Mucosa of descending colon (tissue), 3 donors: ENCODE results near the gene CYB5B. TPM values are rescaled to one million over a fixed set of nuclear protein-coding genes. Genes with fewer than 3 reads are reported as not detected.
A peak's percentile ranks its signal among the peaks of the same experiment; 100 is the strongest.

Experiments
- ATAC-seq: fragments of 200-7000 bp; cut with Tn5 transposase; one replicate; pipeline ENCODE4 v1.9.1; 2020; ENCODE audit warnings: mild to moderate bottlenecking, moderate library complexity
- DNase-seq, 3 donors: peaks; one replicate each; pipeline ENCODE4 v3.0.0-alpha.2; 2020
- H3K36me3 ChIP-seq: fragments of 200-600 bp; one replicate; pipeline ENCODE4 v1.8.0; 2021; ENCODE audit warnings: low read depth, mild to moderate bottlenecking
- H3K4me1 ChIP-seq: fragments of 200-600 bp; one replicate; pipeline ENCODE4 v1.8.0; 2021; ENCODE audit warnings: low read depth, mild to moderate bottlenecking
- H3K4me3 ChIP-seq: fragments of 200-600 bp; one replicate; pipeline ENCODE4 v1.8.0; 2021; ENCODE audit warnings: mild to moderate bottlenecking
- H3K9me3 ChIP-seq: fragments of 200-600 bp; one replicate; pipeline ENCODE4 v1.8.0; 2021; ENCODE audit warnings: mild to moderate bottlenecking
- intact Hi-C, 2 donors: fragments of 100-400 bp; cut with DNase I in 1 of 2; cut with micrococcal nuclease in 1 of 2; formaldehyde crosslinking; loops; one replicate each; pipeline versions ENCODE4 v1.11.0 to v1.11.1; 2022; cut with DNase I, micrococcal nuclease
- total RNA-seq, 3 donors: library from RNA; stranded (reverse); fragmentation: NEBNext Ultra II Directional in 2 of 3; extraction: Animal tissue kit (Norgen Biotek cat#: 25700) in 2 of 3; gene quantifications; one replicate each; pipeline versions ENCODE4 v1.2.1 to v1.2.4, GENCODE V29; 2021 to 2023
- TF ChIP-seq, protein P1 (sequence below): fragments of 200-600 bp; IDR thresholded peaks from one replicate; pipeline ENCODE4 v1.8.0; 2022; ENCODE audit warnings: antibody characterized with exemption, mild to moderate bottlenecking
- donor health status: DM: no; HTN: no; CAD: no; lungs with moderate emphysema.
- donor health status: DM: no; HTN: no; CAD: no.
- donor health status: DM: no; HTN: yes; CAD: no.

CYB5B gene
- total RNA-seq, 3 donors from 2014 or later, result 121 to 187 (median 159) TPM

DNA sequence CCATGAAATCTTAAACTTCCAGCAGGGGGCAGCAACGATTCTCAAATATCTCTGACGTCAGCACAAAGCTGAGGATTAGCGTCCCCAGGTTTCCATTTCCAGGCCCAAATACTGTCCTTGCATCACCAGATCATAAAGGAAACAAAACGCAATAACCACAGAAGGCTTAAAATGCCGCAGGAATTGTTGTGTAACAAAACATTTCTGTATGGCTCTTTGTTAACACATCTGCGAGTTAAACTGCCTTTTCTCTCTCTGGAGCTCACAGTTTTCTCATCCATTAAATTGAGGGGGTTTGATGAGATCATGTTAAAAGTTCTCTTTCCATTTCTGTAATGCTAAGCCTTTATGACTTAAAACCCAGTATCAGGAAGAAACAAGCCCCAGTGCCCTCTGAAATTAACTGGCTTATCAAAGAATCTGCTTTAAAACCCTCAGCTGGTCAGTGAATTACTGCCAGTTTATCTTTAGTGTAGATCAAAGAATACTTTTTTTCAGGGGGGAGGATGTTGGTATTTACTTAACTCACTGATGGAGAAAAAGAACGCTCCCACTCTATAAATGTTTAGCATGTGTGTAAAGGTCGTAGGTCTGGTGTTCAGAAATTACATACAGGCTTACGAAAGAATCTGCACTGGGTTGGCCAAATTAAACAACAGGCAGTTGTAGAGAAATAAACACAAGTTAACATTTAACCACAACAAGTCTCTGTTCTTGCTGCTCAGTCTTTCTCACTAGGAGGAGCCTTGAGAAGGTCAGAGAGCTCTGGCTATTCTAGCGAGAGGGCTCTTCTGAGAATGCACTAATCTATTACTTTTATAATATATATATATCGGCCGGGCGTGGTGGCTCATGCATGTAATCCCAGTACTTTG, 28.0 kb upstream of the CYB5B start:
- H3K4me3 ChIP-seq, result no peak overlapping the region
- TF ChIP-seq, protein P1, sequence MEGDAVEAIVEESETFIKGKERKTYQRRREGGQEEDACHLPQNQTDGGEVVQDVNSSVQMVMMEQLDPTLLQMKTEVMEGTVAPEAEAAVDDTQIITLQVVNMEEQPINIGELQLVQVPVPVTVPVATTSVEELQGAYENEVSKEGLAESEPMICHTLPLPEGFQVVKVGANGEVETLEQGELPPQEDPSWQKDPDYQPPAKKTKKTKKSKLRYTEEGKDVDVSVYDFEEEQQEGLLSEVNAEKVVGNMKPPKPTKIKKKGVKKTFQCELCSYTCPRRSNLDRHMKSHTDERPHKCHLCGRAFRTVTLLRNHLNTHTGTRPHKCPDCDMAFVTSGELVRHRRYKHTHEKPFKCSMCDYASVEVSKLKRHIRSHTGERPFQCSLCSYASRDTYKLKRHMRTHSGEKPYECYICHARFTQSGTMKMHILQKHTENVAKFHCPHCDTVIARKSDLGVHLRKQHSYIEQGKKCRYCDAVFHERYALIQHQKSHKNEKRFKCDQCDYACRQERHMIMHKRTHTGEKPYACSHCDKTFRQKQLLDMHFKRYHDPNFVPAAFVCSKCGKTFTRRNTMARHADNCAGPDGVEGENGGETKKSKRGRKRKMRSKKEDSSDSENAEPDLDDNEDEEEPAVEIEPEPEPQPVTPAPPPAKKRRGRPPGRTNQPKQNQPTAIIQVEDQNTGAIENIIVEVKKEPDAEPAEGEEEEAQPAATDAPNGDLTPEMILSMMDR, result no peak
- H3K9me3 ChIP-seq, result no peaks in the 10 kb centered on the region
- peak; percentile 89 for ATAC-seq
- peak in 1 of 3 donors; percentile 94 for DNase-seq
- H3K36me3 ChIP-seq, result no peaks in the 10 kb centered on the region
- peaks cover 31% of the 10 kb centered on the region for H3K4me1 ChIP-seq
- intact Hi-C loops, result no loop called here

DNA sequence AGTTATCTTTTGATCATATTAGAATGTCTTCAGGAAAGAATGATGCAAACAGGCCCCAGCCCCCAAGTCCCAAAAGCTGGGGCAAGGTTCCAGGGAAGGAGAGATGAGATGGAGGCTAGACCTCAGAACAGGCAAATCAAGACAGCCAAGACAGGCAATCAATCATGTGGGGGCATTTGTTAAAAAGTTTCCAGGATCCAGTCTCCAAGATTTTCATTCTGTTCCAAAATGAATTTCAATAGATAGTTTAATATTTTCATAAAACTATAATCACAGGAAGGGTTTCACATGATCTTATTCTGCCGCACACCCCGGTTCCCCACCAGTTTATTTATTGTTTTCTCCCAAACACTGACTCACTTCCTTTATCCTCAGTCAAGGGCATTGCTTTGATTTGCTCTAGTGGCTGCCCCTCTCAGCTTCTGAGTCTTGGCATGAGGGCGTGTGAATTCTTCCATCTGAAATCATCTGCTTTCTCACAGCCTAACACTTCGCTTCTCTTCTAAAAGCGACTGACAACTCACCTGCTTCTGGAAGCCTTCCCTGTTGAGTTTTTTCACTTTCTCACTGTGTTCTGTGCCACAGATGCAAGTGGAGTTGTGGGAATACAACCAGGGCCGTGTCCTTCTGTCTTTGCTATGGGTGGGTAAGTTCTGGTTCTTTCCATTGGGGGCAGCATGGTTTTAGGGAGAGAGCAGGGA, 26.4 kb upstream of the CYB5B start:
- intact Hi-C loops, result no loop called here
- Histone ChIP-seq H3K36me3 (no peaks in the 10 kb centered on the region), H3K9me3 (no peaks in the 10 kb centered on the region), H3K4me1 (peaks cover 46% of the 10 kb centered on the region), H3K4me3 (no peak overlapping the region)
- ATAC-seq (peak; percentile 41), DNase-seq (peak in 1 of 3 donors; percentile 49)
- TF ChIP-seq, protein P1, result no peak

DNA sequence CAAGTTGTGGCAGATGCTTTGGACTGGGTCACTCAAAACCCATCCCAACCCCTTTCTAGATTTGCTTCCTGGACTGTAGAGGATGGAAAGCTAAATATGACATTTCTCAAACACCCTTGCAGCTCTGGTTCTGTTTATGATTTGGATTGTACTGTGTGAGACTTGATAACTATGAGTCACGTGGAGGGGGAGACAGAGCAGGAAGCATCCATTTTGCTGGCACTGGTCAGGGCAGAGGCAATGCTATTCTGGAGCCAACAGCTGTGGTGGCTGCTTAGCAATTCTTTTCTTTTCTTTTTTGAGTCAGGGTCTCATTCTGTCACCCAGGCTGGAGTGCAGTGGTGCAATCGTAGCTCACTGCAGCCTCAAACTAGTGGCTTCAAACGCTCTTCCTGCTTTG, 25.1 kb upstream of the CYB5B start:
- H3K4me1 ChIP-seq, result peaks cover 56% of the 10 kb centered on the region

DNA sequence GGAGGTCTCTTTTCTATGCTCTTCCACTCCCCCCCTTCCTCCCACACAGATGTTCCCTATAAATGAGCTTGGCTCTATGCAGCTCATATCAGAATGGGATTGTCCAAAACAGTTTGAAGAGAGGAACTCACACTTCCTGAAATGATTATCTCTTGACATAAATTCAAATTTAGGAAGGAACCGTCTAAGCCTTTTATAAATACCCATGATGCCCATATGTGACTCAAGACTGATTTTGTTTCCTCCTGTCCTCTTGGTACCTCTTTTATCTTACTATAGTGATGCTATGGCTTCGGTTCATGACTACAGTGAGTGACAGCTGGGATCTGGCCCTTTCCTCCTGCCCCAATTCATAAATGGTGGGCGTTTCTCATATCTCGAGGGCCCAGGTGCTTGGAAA, 22.0 kb upstream of the CYB5B start:
- no peaks in the 10 kb centered on the region for H3K9me3 ChIP-seq
- no peaks in the 10 kb centered on the region for H3K36me3 ChIP-seq
- peak; percentile 3 for ATAC-seq
- TF ChIP-seq, protein P1, result no peak
- peaks cover 48% of the 10 kb centered on the region for H3K4me1 ChIP-seq
- intact Hi-C loops, result no loop called here
- no peak overlapping the region for H3K4me3 ChIP-seq
- DNase-seq, result no peak

More for the DNA sequence above, 25.1 kb upstream of the CYB5B start:
- Histone ChIP-seq H3K36me3 (no peaks in the 10 kb centered on the region), H3K9me3 (no peaks in the 10 kb centered on the region), H3K4me3 (no peak overlapping the region)
- TF ChIP-seq, protein P1, result no peak
- intact Hi-C loops, result no loop called here
- DNase-seq (no peak), ATAC-seq (no peak)

DNA sequence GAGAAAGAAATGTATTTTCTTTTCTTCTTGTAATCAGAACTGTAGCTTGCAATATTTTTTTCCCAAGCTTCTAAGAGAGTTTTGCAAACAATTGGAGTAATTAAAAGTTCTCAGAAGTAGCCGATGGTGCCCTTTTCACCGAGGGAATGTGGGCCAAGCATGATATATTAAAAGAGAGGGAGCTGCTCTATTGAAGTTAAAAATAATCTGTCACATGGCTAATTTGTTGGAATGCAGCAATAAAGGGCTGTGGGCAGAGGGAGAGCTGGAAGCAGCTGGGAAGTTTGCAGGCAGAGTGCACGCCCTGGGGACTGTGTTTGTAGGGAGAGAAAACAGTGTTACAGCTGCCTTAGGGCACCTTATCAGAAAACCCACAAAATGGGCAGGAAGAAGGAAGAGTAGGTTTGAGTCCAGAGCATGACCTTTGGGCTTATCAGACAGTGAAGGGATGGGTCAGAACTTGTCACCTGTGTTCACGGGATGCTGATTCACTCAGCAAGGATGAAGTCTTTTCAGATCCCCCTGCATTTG, 20.1 kb upstream of the CYB5B start:
- H3K4me3 ChIP-seq, result no peak overlapping the region

More for the DNA sequence above, 20.1 kb upstream of the CYB5B start:
- DNase-seq (peak; percentile 59 to 69 (median 65)), ATAC-seq (peak; percentile 89)
- Histone ChIP-seq H3K36me3 (no peaks in the 10 kb centered on the region), H3K4me1 (peaks cover 43% of the 10 kb centered on the region), H3K9me3 (no peaks in the 10 kb centered on the region)
- TF ChIP-seq, protein P1, result no peak
- intact Hi-C loops, result no loop called here
